HepG2 (cell line): ENCODE data around the gene DNAAF8.

ENCODE experiments used
- ARNT ChIP-seq: fragments of 450-650 bp; IDR thresholded peaks from 2 replicates; pipeline ENCODE4 v1.6.1; 2017
- CBX5 ChIP-seq: sonication (generic); formaldehyde crosslinking; IDR thresholded peaks from 2 replicates; pipeline ENCODE4 v1.4.0; 2020; ENCODE audit warnings: missing genetic modification reagents, borderline replicate concordance
- E2F1 ChIP-seq: sonication (generic); formaldehyde crosslinking; IDR thresholded peaks from 2 replicates; pipeline ENCODE4 v1.5.0; 2020; ENCODE audit warnings: missing genetic modification reagents
- FOXK2 ChIP-seq: fragments of 450-650 bp; IDR thresholded peaks from 2 replicates; pipeline ENCODE4 v1.6.1; 2016
- SMARCE1 ChIP-seq: fragments of 450-650 bp; IDR thresholded peaks from 2 replicates; pipeline ENCODE4 v1.6.1; 2017; ENCODE audit warnings: borderline replicate concordance
- TERF1 ChIP-seq: sonication (generic); formaldehyde crosslinking; IDR thresholded peaks from 2 replicates; pipeline ENCODE4 v1.8.0; 2022; ENCODE audit warnings: mild to moderate bottlenecking, missing genetic modification reagents, moderate library complexity
- ZBTB1 ChIP-seq: sonication (generic); formaldehyde crosslinking; IDR thresholded peaks from 2 replicates; pipeline ENCODE4 v1.4.0; 2020; ENCODE audit warnings: missing genetic modification reagents, borderline replicate concordance
- ZNF441 ChIP-seq: sonication (generic); formaldehyde crosslinking; IDR thresholded peaks from 2 replicates; pipeline ENCODE4 v1.7.0; 2021; ENCODE audit warnings: missing genetic modification reagents, borderline replicate concordance
- ZNF776 ChIP-seq: sonication (generic); formaldehyde crosslinking; IDR thresholded peaks from 2 replicates; pipeline ENCODE4 v1.4.0; 2020; ENCODE audit warnings: mild to moderate bottlenecking, missing genetic modification reagents

GRCh38 chr16:4795181-4795827 is 61.0 kb downstream of the DNAAF8 start, which contains the start of gene SMIM22:
- TF ChIP-seq FOXK2 (no peak), CBX5 (no peak), ZBTB1 (no peak), SMARCE1 (no peak), ZNF441 (CRISPR knock-in tag) (no peak), ZNF776 (CRISPR knock-in tag) (no peak), ARNT (no peak), E2F1 (CRISPR knock-in tag) (no peak), TERF1 (no peak)
